ENCODE results near the gene LGR6. TPM values are rescaled to one million over a fixed set of nuclear protein-coding genes. Genes with fewer than 3 reads are reported as not detected.
A peak's percentile ranks its signal among the peaks of the same experiment; 100 is the strongest.

The LGR6 gene
- polyA plus RNA-seq, 1 experiment = not detected

- no peak for DNase-seq (ENCODE audit: low read depth)
- no peaks in the 10 kb centered on the region for H3K36me3 ChIP-seq (ENCODE audit: control insufficient read depth, insufficient read depth, low read length)
- peaks cover 15% of the 10 kb centered on the region for H3K27me3 ChIP-seq (ENCODE audit: control insufficient read depth, insufficient read depth, low read length)
- H3K4me3 ChIP-seq (ENCODE audit: low read depth, low read length) = no peak overlapping the region
- POLR2A ChIA-PET = no interaction called here
- no peak for TF ChIP-seq CTCF (IDR thresholded peaks at IDR 0.05; ENCODE audit: insufficient read depth, low read depth, low read length)
- CTCF ChIA-PET = no interaction called here
These were observed 10.5 kb downstream of the LGR6 start for GRCh38 chr1:202204065-202204464.

- no peak for TF ChIP-seq CTCF (IDR thresholded peaks at IDR 0.05; ENCODE audit: insufficient read depth, low read depth, low read length)
- H3K36me3 ChIP-seq (ENCODE audit: control insufficient read depth, insufficient read depth, low read length) = no peaks in the 10 kb centered on the region
- no peak for DNase-seq (ENCODE audit: low read depth)
- ChIA-PET CTCF (interaction anchor here (0.9 kb wide), 1 partner anchor 96 kb away, joined by 3 read pairs; no protein-coding TSS in a partner anchor), POLR2A (no interaction called here)
- H3K27me3 ChIP-seq (ENCODE audit: control insufficient read depth, insufficient read depth, low read length) = peaks cover 17% of the 10 kb centered on the region
- no peak overlapping the region for H3K4me3 ChIP-seq (ENCODE audit: low read depth, low read length)
These were observed 12.1 kb downstream of the LGR6 start for GRCh38 chr1:202205523-202206190.

GRCh38 chr1:202207292-202207691 lies 13.7 kb downstream of the LGR6 start:
- CTCF ChIA-PET = interaction anchor here (1.1 kb wide), 1 partner anchor 15 kb away, joined by 3 read pairs; no protein-coding TSS in a partner anchor
- TF ChIP-seq CTCF (IDR thresholded peaks at IDR 0.05; ENCODE audit: insufficient read depth, low read depth, low read length) = 0 out of 2 replicates have a peak, but pooled peaks have one; percentile 3
- Histone ChIP-seq H3K27me3 (ENCODE audit: control insufficient read depth, insufficient read depth, low read length) (peaks cover 27% of the 10 kb centered on the region), H3K36me3 (ENCODE audit: control insufficient read depth, insufficient read depth, low read length) (no peaks in the 10 kb centered on the region), H3K4me3 (ENCODE audit: low read depth, low read length) (no peak overlapping the region)
- DNase-seq (ENCODE audit: low read depth) = peak; percentile 5
- POLR2A ChIA-PET = no interaction called here

- Histone ChIP-seq H3K4me3 (ENCODE audit: low read depth, low read length) (no peak overlapping the region), H3K27me3 (ENCODE audit: control insufficient read depth, insufficient read depth, low read length) (peaks cover 34% of the 10 kb centered on the region), H3K36me3 (ENCODE audit: control insufficient read depth, insufficient read depth, low read length) (no peaks in the 10 kb centered on the region)
- ChIA-PET CTCF (interaction anchor here (1.2 kb wide), 1 partner anchor 18 kb away, joined by 3 read pairs; no protein-coding TSS in a partner anchor), POLR2A (no interaction called here)
- TF ChIP-seq CTCF (IDR thresholded peaks at IDR 0.05; ENCODE audit: insufficient read depth, low read depth, low read length) = no peak
- no peak for DNase-seq (ENCODE audit: low read depth)
These were observed 14.8 kb downstream of the LGR6 start for GRCh38 chr1:202208351-202208857.

- CTCF ChIA-PET = interaction anchor here (0.6 to 1.4 kb wide), 3 partner anchors 21 to 54 kb away, joined by 3 read pairs; no protein-coding TSS in a partner anchor
- Histone ChIP-seq H3K36me3 (ENCODE audit: control insufficient read depth, insufficient read depth, low read length) (no peaks in the 10 kb centered on the region), H3K4me3 (ENCODE audit: low read depth, low read length) (no peak overlapping the region), H3K27me3 (ENCODE audit: control insufficient read depth, insufficient read depth, low read length) (peaks cover 48% of the 10 kb centered on the region)
- POLR2A ChIA-PET = no interaction called here
- DNase-seq (ENCODE audit: low read depth) = no peak
- no peak for TF ChIP-seq CTCF (IDR thresholded peaks at IDR 0.05; ENCODE audit: insufficient read depth, low read depth, low read length)
These were observed 16.8 kb downstream of the LGR6 start for GRCh38 chr1:202210385-202210784.

Data from BJ (cell line).